Measurements from ENCODE around the gene HERC4.

DNA sequence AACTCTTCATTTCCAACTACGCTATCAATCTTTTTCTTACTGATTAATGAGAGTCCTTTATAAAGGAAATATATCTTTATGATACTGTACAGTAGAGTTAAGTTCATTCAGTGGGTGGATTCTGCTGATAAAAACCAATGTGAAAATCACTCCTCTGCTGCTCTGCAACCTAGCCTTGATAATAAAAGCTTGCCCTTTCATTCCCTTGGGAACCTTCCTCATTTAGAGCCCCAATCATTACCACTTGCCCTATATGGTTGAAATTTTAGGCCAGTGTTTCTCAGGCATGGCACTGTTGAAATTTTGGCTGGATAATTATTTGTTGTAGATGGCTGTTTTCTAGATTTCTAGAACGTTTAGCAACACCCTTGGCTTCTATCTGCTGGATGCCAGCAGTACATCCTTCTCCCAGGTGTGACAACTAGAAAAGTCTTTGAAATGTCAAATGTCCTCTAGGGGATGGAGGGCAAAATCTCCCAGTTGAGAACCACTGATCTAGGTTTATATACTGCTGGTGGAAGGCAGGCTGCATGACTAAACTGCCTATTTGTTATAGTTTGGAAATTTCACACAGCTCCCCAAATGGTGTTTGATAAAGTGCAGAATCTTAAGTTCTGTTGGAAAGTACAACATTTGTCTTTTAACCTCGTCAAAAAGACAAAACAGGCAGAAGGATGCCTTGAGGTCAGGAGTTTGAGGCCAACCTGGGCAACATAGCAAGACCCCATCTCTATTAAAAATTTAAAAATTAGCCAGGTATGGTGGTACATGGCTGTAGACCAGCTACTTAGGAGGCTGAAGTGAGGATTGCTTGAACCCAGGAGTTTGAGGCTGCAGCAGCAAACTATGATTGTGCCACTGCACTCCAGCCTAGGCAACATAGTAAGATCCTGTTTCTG, 199.5 kb downstream of the HERC4 start:
- no peak for TF ChIP-seq CTCF (IDR thresholded peaks at IDR 0.05)
- TF ChIP-seq POLR2A (IDR thresholded peaks at IDR 0.05): no peak
